HepG2 (cell line): Measurements from ENCODE around the gene REEP2. TPM values are rescaled to one million over a fixed set of nuclear protein-coding genes. Genes with fewer than 3 reads are reported as not detected.

Experiments used
- ATAC-seq: fragments of 200-7000 bp; cut with Tn5 transposase; 3 replicates; pipeline ENCODE4 v1.9.1; 2020; ENCODE audit warnings: mild to moderate bottlenecking, moderate library complexity
- BruUV-seq: library from RNA; stranded (reverse); fragments of 400-500 nt; replicated peaks from 2 replicates; lab custom pipeline; 2021; lab: Mats Ljungman, UMichigan
- CTCF ChIA-PET: fragments of 300-600 bp; formaldehyde crosslinking; extraction: SDS; loops from one replicate; lab custom pipeline; 2021; ENCODE audit warnings: low total read pairs, inconsistent platforms, low intra/inter-chr PET ratio; lab: Yijun Ruan, JAX
- POLR2A ChIA-PET: fragments of 350-600 bp; sonication (Branson Sonifier 250); formaldehyde crosslinking; loops from one replicate; lab custom pipeline; 2020; ENCODE audit warnings: antibody characterized with exemption, inconsistent platforms; lab: Yijun Ruan, JAX
- DNase-seq: peaks from one replicate; pipeline ENCODE4 v3.0.0-alpha.2; 2015; ENCODE audit warnings: low spot score
- FAIRE-seq: peaks from 3 replicates; lab custom pipeline; 2011; peaks lifted over from hg19 to GRCh38; lab: Jason Lieb, UNC
- H2AFZ ChIP-seq: one replicate; pipeline ENCODE4 v1.6.1; 2011; ENCODE audit warnings: low read length, inconsistent platforms
- H3K27ac ChIP-seq: fragments of 300-600 bp; 3 replicates; pipeline ENCODE4 v1.8.0; 2011; ENCODE audit warnings: mixed run types, mild to moderate bottlenecking, mixed read lengths, low read length, inconsistent platforms; ENCODE audit not compliant: insufficient read depth; ENCODE audit errors: extremely low read length
- H3K27me3 ChIP-seq, 2 experiments: fragments of 200-600 bp in 1 of 2; 2 replicates in 1 of 2; 3 replicates in 1 of 2; pipeline versions ENCODE4 v1.6.0 to v1.8.0; 2011; ENCODE audit warnings: low read length in 2 of 2, mild to moderate bottlenecking in 2 of 2, moderate library complexity in 2 of 2, inconsistent platforms in 1 of 2; ENCODE audit not compliant: insufficient read depth in 2 of 2, control insufficient read depth in 1 of 2
- H3K36me3 ChIP-seq, 2 experiments: fragments of 200-600 bp in 1 of 2; replicated peaks in 1 of 2; 2 replicates in 1 of 2; 3 replicates in 1 of 2; pipeline versions ENCODE4 v1.5.1 to v1.8.0; 2011; ENCODE audit warnings: low read length in 2 of 2, inconsistent platforms in 1 of 2; ENCODE audit not compliant: insufficient read depth in 2 of 2, control insufficient read depth in 1 of 2
- H3K4me1 ChIP-seq: 2 replicates; pipeline ENCODE4 v1.5.1; 2012; ENCODE audit warnings: low read length, inconsistent platforms; ENCODE audit not compliant: insufficient read depth
- H3K4me2 ChIP-seq: 2 replicates; pipeline ENCODE4 v1.6.0; 2011; ENCODE audit warnings: low read depth, low read length, inconsistent platforms
- H3K4me3 ChIP-seq, 3 experiments: fragments of 200-600 bp in 1 of 3; sonication (generic), shearing (Covaris generic) in 1 of 3; replicated peaks in 1 of 3; 2 replicates each; pipeline ENCODE4 v1.5.1; 2011 to 2016; ENCODE audit warnings: low read length in 3 of 3, inconsistent platforms in 2 of 3, low read depth in 2 of 3, mild to moderate bottlenecking in 2 of 3, control low read depth in 1 of 3, mixed read lengths in 1 of 3; ENCODE audit not compliant: insufficient read depth in 1 of 3
- H3K79me2 ChIP-seq: one replicate; pipeline ENCODE4 v1.6.1; 2011; ENCODE audit warnings: low read length, inconsistent platforms; ENCODE audit not compliant: insufficient read depth
- H3K9ac ChIP-seq: 2 replicates; pipeline ENCODE4 v1.6.0; 2011; ENCODE audit warnings: mild to moderate bottlenecking, low read depth, low read length, inconsistent platforms; ENCODE audit not compliant: insufficient read depth
- H3K9me3 ChIP-seq: 2 replicates; pipeline ENCODE4 v1.5.1; 2012; ENCODE audit warnings: mild to moderate bottlenecking, low read length
- H4K20me1 ChIP-seq: 2 replicates; pipeline ENCODE4 v1.6.0; 2011; ENCODE audit warnings: inconsistent platforms, mild to moderate bottlenecking, low read length, moderate library complexity; ENCODE audit not compliant: insufficient read depth
- PAX8 ChIP-seq: sonication (generic); formaldehyde crosslinking; IDR thresholded peaks from 2 replicates; pipeline ENCODE4 v1.8.0; 2022; ENCODE audit warnings: mild to moderate bottlenecking, missing genetic modification reagents, borderline replicate concordance
- PHF21A ChIP-seq: sonication (generic); formaldehyde crosslinking; IDR thresholded peaks from 2 replicates; pipeline ENCODE4 v1.5.0; 2020; ENCODE audit warnings: mild to moderate bottlenecking, missing genetic modification reagents
- POLR2AphosphoS5 ChIP-seq: IDR thresholded peaks from 2 replicates; pipeline ENCODE4 v1.6.1; 2012; ENCODE audit warnings: low read depth, low read length
- RBAK ChIP-seq: sonication (generic); formaldehyde crosslinking; IDR thresholded peaks from 2 replicates; pipeline ENCODE4 v1.5.1; 2020; ENCODE audit warnings: mild to moderate bottlenecking, missing genetic modification reagents
- TAF15 ChIP-seq: fragments of 200-400 bp; formaldehyde crosslinking; IDR thresholded peaks from one replicate; pipeline ENCODE4 v1.6.1; 2018; ENCODE audit warnings: mild to moderate bottlenecking, low read depth, low read length; ENCODE audit not compliant: poor library complexity, severe bottlenecking
- TEAD3 ChIP-seq: optimal IDR thresholded peaks from 2 replicates; pipeline ENCODE3; 2016; ENCODE audit warnings: borderline replicate concordance
- ZFP36L2 ChIP-seq: sonication (generic); formaldehyde crosslinking; IDR thresholded peaks from 2 replicates; pipeline ENCODE4 v1.4.0; 2020; ENCODE audit warnings: missing genetic modification reagents
- ZNF296 ChIP-seq: sonication (generic); formaldehyde crosslinking; conservative IDR thresholded peaks from 2 replicates; pipeline ENCODE4 v1.5.0; 2020; ENCODE audit warnings: mild to moderate bottlenecking, missing genetic modification reagents
- ZNF326 ChIP-seq: sonication (generic); formaldehyde crosslinking; IDR thresholded peaks from 2 replicates; pipeline ENCODE4 v1.4.0; 2020; ENCODE audit warnings: missing genetic modification reagents, borderline replicate concordance
- ZNF775 ChIP-seq: sonication (generic); formaldehyde crosslinking; IDR thresholded peaks from 2 replicates; pipeline ENCODE4 v1.4.0; 2020; ENCODE audit warnings: missing genetic modification reagents, mild to moderate bottlenecking, moderate library complexity, borderline replicate concordance
- ZNF777 ChIP-seq: sonication (generic); formaldehyde crosslinking; IDR thresholded peaks from 2 replicates; pipeline ENCODE4 v1.4.0; 2020; ENCODE audit warnings: missing genetic modification reagents
- ZNF792 ChIP-seq: IDR thresholded peaks from 2 replicates; pipeline ENCODE4 v1.6.1; 2016
- WGBS: methylation state at CpG from one replicate; pipeline ENCODE4 v1.1.6; 2017; ENCODE audit warnings: low lambda C conversion rate; 5-methylcytosine and 5-hydroxymethylcytosine counted together
- in situ Hi-C: cut with HindIII; loops from 2 replicates; pipeline ENCODE4 v1.10.0; 2017; ENCODE audit warnings: low pct_unique_long_range_greater_than_20kb; ENCODE audit not compliant: extremely low pct_ligation_motif_present
- intact Hi-C: fragments of 100-400 bp; cut with micrococcal nuclease; formaldehyde crosslinking; loops from one replicate; pipeline ENCODE4 v1.10.0; 2022; ENCODE audit not compliant: unreplicated experiment
- polyA plus RNA-seq, 8 experiments: library from polyadenylated mRNA; depleted of rRNA in 3 of 8; stranded (reverse) in 7 of 8; unstranded in 1 of 8; fragments of >200 nt; fragmentation: Illumina TruSeq in 4 of 8; extraction: Trizol in 4 of 8; gene quantifications; 2 replicates each; pipeline versions ENCODE4 v1.2.1 to v1.2.3, GENCODE V29; 2011 to 2016; ENCODE audit warnings: low read depth in 4 of 8, missing spikeins in 1 of 8, mixed read lengths in 1 of 8; ENCODE audit not compliant: insufficient read depth in 1 of 8
- total RNA-seq, 5 experiments: library from RNA; depleted of rRNA; stranded (reverse); fragments of >200 nt; fragmentation: Illumina TruSeq; extraction: Trizol; gene quantifications; 2 replicates each; pipeline ENCODE4 v1.2.3, GENCODE V29; 2016; ENCODE audit warnings: low read depth in 1 of 5
- TF ChIP-seq, protein P1 (sequence below): fragments of 450-650 bp; IDR thresholded peaks from 2 replicates; pipeline ENCODE4 v1.6.1; 2016
- TF ChIP-seq, protein P2 (sequence below): sonication (generic); formaldehyde crosslinking; IDR thresholded peaks from 2 replicates; pipeline ENCODE4 v1.9.0; 2022; ENCODE audit warnings: missing genetic modification reagents, mild to moderate bottlenecking, borderline replicate concordance
- TF ChIP-seq, protein P3 (sequence below): sonication (generic); formaldehyde crosslinking; IDR thresholded peaks from 2 replicates; pipeline ENCODE4 v1.5.1; 2020; ENCODE audit warnings: mild to moderate bottlenecking, missing genetic modification reagents, moderate library complexity
- TF ChIP-seq, protein P4 (sequence below): sonication (generic); formaldehyde crosslinking; IDR thresholded peaks from 2 replicates; pipeline ENCODE4 v1.4.0; 2020; ENCODE audit warnings: missing genetic modification reagents

The REEP2 gene
- total and polyA plus RNA-seq, 2 of the 13 experiments (the other 11 are each of a cell fraction or from before 2014, with no cell fraction given) = 5.3 to 7.8 TPM

GRCh38 chr5:138439477-138440158 is 761 bp downstream of the REEP2 start:
- Histone ChIP-seq H3K4me1 (peaks cover 42% of the 10 kb centered on the region), H3K36me3 (peaks cover 2 to 15% of the 10 kb centered on the region in 2 experiments), H3K27me3 (no peaks in the 10 kb centered on the region; a peak in 1 of 5 replicates), H2AFZ (peak overlapping the region; percentile 78), H3K4me3 (peak overlapping the region; percentile 68 to 77 (median 76)), H3K79me2 (no peaks in the 10 kb centered on the region), H3K9ac (peak overlapping the region; percentile 49), H3K9me3 (no peaks in the 10 kb centered on the region), H3K27ac (no peak overlapping the region), H3K4me2 (peak overlapping the region; percentile 99), H4K20me1 (no peaks in the 10 kb centered on the region)
- CTCF ChIA-PET = no interaction called here
- DNase-seq = no peak
- ATAC-seq = peak; percentile 62
- in situ Hi-C loops (loop anchor here (10.0 kb wide), 1 partner anchor 65 kb away; no protein-coding TSS in a partner anchor), intact Hi-C loops (no loop called here)
- BruUV-seq = no TSS peak
- WGBS = 2% methylated on average over 9 of the region's 20 CpGs
- FAIRE-seq = no peak
- POLR2A ChIA-PET = interaction anchor here (1.3 kb wide), 1 partner anchor 26 kb away, joined by 3 read pairs; the partner anchor contains the start of gene EGR1
- TF ChIP-seq, protein P1, sequence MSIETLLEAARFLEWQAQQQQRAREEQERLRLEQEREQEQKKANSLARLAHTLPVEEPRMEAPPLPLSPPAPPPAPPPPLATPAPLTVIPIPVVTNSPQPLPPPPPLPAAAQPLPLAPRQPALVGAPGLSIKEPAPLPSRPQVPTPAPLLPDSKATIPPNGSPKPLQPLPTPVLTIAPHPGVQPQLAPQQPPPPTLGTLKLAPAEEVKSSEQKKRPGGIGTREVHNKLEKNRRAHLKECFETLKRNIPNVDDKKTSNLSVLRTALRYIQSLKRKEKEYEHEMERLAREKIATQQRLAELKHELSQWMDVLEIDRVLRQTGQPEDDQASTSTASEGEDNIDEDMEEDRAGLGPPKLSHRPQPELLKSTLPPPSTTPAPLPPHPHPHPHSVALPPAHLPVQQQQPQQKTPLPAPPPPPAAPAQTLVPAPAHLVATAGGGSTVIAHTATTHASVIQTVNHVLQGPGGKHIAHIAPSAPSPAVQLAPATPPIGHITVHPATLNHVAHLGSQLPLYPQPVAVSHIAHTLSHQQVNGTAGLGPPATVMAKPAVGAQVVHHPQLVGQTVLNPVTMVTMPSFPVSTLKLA = no peak
- TF ChIP-seq, protein P2, sequence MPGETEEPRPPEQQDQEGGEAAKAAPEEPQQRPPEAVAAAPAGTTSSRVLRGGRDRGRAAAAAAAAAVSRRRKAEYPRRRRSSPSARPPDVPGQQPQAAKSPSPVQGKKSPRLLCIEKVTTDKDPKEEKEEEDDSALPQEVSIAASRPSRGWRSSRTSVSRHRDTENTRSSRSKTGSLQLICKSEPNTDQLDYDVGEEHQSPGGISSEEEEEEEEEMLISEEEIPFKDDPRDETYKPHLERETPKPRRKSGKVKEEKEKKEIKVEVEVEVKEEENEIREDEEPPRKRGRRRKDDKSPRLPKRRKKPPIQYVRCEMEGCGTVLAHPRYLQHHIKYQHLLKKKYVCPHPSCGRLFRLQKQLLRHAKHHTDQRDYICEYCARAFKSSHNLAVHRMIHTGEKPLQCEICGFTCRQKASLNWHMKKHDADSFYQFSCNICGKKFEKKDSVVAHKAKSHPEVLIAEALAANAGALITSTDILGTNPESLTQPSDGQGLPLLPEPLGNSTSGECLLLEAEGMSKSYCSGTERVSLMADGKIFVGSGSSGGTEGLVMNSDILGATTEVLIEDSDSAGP (CRISPR knock-in tag) = 0 out of 2 replicates have a peak, but pooled peaks have one; percentile 30
- TF ChIP-seq PAX8 (CRISPR knock-in tag) (no peak), PHF21A (peak; percentile 48; the same call in 1 of the 2 replicates), TEAD3 (peak; percentile 24), ZNF777 (CRISPR knock-in tag) (no peak), ZNF792 (CRISPR knock-in tag) (no peak), RBAK (CRISPR knock-in tag) (no peak), ZNF775 (no peak), ZNF326 (no peak), POLR2AphosphoS5 (no peak), ZNF296 (CRISPR knock-in tag) (no peak), ZFP36L2 (no peak), TAF15 (no peak)
- TF ChIP-seq, protein P3, sequence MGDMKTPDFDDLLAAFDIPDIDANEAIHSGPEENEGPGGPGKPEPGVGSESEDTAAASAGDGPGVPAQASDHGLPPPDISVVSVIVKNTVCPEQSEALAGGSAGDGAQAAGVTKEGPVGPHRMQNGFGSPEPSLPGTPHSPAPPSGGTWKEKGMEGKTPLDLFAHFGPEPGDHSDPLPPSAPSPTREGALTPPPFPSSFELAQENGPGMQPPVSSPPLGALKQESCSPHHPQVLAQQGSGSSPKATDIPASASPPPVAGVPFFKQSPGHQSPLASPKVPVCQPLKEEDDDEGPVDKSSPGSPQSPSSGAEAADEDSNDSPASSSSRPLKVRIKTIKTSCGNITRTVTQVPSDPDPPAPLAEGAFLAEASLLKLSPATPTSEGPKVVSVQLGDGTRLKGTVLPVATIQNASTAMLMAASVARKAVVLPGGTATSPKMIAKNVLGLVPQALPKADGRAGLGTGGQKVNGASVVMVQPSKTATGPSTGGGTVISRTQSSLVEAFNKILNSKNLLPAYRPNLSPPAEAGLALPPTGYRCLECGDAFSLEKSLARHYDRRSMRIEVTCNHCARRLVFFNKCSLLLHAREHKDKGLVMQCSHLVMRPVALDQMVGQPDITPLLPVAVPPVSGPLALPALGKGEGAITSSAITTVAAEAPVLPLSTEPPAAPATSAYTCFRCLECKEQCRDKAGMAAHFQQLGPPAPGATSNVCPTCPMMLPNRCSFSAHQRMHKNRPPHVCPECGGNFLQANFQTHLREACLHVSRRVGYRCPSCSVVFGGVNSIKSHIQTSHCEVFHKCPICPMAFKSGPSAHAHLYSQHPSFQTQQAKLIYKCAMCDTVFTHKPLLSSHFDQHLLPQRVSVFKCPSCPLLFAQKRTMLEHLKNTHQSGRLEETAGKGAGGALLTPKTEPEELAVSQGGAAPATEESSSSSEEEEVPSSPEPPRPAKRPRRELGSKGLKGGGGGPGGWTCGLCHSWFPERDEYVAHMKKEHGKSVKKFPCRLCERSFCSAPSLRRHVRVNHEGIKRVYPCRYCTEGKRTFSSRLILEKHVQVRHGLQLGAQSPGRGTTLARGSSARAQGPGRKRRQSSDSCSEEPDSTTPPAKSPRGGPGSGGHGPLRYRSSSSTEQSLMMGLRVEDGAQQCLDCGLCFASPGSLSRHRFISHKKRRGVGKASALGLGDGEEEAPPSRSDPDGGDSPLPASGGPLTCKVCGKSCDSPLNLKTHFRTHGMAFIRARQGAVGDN (CRISPR knock-in tag) = peak; percentile 72
- TF ChIP-seq, protein P4, sequence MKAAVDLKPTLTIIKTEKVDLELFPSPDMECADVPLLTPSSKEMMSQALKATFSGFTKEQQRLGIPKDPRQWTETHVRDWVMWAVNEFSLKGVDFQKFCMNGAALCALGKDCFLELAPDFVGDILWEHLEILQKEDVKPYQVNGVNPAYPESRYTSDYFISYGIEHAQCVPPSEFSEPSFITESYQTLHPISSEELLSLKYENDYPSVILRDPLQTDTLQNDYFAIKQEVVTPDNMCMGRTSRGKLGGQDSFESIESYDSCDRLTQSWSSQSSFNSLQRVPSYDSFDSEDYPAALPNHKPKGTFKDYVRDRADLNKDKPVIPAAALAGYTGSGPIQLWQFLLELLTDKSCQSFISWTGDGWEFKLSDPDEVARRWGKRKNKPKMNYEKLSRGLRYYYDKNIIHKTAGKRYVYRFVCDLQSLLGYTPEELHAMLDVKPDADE (CRISPR knock-in tag) = no peak
